Type B pancreatic cell (in vitro differentiated cells): ENCODE results near the gene ASCL5. TPM values are rescaled to one million over a fixed set of nuclear protein-coding genes. Genes with fewer than 3 reads are reported as not detected.

Experiments used
- DNase-seq: peaks from one replicate; pipeline ENCODE4 v3.0.0; 2021; ENCODE audit warnings: mixed read lengths; ENCODE audit not compliant: unreplicated experiment; ENCODE audit errors: extremely low spot score
- H3K27ac Mint-ChIP-seq: 2 replicates; pipeline ENCODE4 v1.8.0; 2021; ENCODE audit warnings: mild to moderate bottlenecking, mixed read lengths
- H3K27me3 Mint-ChIP-seq: 2 replicates; pipeline ENCODE4 v1.8.0; 2021; ENCODE audit warnings: mixed read lengths
- H3K36me3 Mint-ChIP-seq: 2 replicates; pipeline ENCODE4 v1.8.0; 2021; ENCODE audit warnings: mixed read lengths
- H3K4me1 Mint-ChIP-seq: one replicate; pipeline ENCODE4 v1.8.0; 2021; ENCODE audit warnings: mixed read lengths; ENCODE audit not compliant: unreplicated experiment
- H3K4me3 Mint-ChIP-seq: 2 replicates; pipeline ENCODE4 v1.8.0; 2021; ENCODE audit warnings: mild to moderate bottlenecking, mixed read lengths
- H3K9me3 Mint-ChIP-seq: 2 replicates; pipeline ENCODE4 v1.8.0; 2021; ENCODE audit warnings: mixed read lengths
- total RNA-seq: library from RNA; stranded (reverse); gene quantifications from 2 replicates; pipeline ENCODE4 v1.2.1, GENCODE V29; 2021; ENCODE audit warnings: low replicate concordance
- TF ChIP-seq, protein P1 (sequence below): fragments of 200-600 bp; sonication (generic); conservative IDR thresholded peaks from 2 replicates; pipeline ENCODE4 v1.5.0; 2021; ENCODE audit warnings: antibody characterized with exemption, mild to moderate bottlenecking

The ASCL5 gene
- total RNA-seq, 1 donor from 2014 or later = not detected

DNA sequence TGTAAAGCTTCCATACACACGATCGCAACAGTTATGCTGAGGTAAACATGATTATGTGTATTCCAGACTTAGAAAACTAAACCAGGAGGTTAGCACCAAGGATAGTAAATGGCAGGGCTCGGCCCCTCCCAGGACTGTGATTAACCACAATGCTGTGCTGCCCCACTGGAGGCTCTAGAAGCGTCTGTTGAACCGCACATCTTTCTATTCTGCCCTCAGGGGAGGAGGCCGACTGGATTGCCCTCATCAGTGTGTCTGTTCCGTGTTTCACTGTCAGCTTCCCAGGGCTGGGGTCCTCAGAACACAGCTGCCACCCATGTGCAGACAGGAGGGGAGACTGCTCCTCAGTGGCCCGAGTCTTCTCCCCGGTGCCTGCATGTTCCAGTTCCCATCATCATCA, 12.8 kb upstream of the ASCL5 start:
- no peak for DNase-seq
- Mint-ChIP-seq H3K27ac (no peak overlapping the region), H3K9me3 (no peaks in the 10 kb centered on the region), H3K27me3 (no peaks in the 10 kb centered on the region), H3K4me3 (no peak overlapping the region), H3K4me1 (peaks cover 5% of the 10 kb centered on the region), H3K36me3 (peaks cover 30% of the 10 kb centered on the region)
- TF ChIP-seq, protein P1, sequence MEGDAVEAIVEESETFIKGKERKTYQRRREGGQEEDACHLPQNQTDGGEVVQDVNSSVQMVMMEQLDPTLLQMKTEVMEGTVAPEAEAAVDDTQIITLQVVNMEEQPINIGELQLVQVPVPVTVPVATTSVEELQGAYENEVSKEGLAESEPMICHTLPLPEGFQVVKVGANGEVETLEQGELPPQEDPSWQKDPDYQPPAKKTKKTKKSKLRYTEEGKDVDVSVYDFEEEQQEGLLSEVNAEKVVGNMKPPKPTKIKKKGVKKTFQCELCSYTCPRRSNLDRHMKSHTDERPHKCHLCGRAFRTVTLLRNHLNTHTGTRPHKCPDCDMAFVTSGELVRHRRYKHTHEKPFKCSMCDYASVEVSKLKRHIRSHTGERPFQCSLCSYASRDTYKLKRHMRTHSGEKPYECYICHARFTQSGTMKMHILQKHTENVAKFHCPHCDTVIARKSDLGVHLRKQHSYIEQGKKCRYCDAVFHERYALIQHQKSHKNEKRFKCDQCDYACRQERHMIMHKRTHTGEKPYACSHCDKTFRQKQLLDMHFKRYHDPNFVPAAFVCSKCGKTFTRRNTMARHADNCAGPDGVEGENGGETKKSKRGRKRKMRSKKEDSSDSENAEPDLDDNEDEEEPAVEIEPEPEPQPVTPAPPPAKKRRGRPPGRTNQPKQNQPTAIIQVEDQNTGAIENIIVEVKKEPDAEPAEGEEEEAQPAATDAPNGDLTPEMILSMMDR = no peak

DNA sequence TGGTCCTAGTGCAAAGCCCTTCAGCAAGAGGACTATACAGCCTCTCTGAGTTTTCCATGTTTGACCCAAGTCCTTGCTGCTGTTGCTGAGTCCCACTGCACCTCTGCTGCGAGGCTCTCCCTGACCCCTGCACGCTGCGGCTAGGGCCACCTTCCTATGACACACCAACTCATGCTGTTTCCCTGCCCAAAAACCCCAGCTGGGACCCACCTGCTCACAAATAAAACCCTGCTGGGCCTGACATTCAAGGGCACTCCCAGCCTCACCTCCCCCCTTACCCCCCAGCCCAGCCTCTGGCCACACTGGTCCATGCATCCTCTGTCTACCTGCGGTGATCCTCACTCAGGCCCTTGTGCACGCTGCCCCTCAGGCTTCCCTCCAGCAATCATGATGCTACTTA, 12.3 kb upstream of the ASCL5 start:
- no peak for DNase-seq
- Mint-ChIP-seq H3K27me3 (no peaks in the 10 kb centered on the region), H3K4me1 (peaks cover 5% of the 10 kb centered on the region), H3K36me3 (peaks cover 32% of the 10 kb centered on the region), H3K9me3 (no peaks in the 10 kb centered on the region), H3K4me3 (no peak overlapping the region), H3K27ac (no peak overlapping the region)
- TF ChIP-seq, protein P1 = no peak

DNA sequence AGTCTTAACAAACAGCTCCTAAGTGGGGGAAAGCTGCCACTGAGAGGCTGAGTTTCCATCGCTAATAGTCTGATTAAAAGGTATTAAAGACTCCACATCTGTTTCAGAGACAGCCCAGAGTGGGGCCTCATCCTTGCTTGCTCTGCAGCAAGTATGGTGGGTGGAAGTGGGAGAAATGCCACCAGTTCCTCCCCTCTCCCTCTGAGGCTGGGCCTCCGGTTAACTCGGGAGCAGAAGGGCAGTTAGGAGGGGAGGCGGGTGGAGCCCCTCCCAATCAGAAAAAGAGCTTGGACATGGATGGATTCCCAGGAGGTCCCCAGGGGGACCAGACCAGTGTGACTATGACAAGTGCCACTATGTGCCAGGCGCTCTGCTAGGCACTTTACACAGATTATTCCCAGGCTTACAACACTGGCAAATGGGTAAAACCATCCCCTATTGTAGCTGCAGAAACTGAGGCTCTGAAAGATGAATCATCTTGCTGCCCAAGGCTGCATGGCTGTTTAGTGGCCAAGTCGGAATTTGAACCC, 11.4 kb upstream of the ASCL5 start:
- no peaks in the 10 kb centered on the region for H3K9me3 Mint-ChIP-seq
- H3K4me3 Mint-ChIP-seq = no peak overlapping the region
- no peaks in the 10 kb centered on the region for H3K27me3 Mint-ChIP-seq
- TF ChIP-seq, protein P1 = no peak
- DNase-seq = no peak
- H3K27ac Mint-ChIP-seq = no peak overlapping the region
- peaks cover 5% of the 10 kb centered on the region for H3K4me1 Mint-ChIP-seq
- H3K36me3 Mint-ChIP-seq = peaks cover 26% of the 10 kb centered on the region

DNA sequence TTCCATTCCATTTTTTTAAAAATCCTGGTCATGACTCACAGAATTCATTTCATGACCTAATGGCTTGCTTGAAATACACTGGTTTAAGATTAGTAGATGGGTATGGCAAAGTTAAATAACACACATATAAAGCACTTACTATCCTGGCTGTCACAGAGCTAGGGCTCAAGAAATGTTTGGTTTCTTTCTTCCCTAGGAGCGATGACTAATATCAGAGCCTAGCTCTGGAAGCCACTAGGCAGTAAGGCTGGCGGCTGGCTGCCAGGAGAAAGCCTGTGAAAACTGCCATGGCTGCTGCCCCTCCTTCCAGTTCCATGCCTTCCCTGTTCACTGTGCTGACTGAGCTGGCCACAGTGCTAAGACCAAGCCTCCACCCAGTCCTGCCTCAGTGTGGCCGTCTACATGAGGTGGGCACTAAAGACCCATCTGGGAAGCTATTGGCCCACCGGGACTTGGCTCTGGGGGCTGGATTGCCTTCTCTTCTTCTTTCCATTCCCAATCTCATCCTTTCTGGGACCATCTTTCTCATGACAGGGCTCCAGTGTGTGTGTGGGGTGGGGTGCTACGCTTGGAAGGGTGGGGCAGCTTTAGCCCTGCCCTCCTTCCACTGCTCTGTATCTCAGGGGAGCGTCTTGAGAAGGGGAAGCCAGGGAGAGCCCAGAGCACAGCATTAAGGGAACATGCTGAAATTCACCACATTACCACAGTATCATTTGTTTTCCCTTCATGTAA, 10.8 kb upstream of the ASCL5 start:
- peaks cover 25% of the 10 kb centered on the region for H3K36me3 Mint-ChIP-seq

DNA sequence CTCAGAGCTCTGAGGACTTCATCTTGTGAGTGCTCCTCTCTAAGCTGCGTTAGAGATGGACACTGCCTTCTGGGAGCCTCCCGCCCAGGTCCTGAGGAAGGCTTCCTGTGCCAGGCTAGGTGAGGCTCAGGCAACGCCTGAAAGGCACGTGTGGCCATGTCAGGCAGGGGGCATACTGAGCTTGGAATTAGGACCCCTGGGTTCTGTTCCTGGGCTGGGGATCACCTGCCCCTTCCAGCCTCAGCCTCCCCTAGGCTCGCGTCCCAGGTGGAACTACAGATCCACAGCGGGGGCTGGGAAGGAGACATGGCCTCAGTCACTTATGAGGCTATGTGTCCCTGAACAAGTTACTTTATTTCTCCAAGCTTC, 10.0 kb upstream of the ASCL5 start:
- peaks cover 22% of the 10 kb centered on the region for H3K36me3 Mint-ChIP-seq
- TF ChIP-seq, protein P1 = no peak
- H3K4me1 Mint-ChIP-seq = peaks cover 5% of the 10 kb centered on the region
- H3K27ac Mint-ChIP-seq = no peak overlapping the region
- H3K27me3 Mint-ChIP-seq = no peaks in the 10 kb centered on the region
- no peaks in the 10 kb centered on the region for H3K9me3 Mint-ChIP-seq
- no peak overlapping the region for H3K4me3 Mint-ChIP-seq
- no peak for DNase-seq

More for the DNA sequence above, 10.8 kb upstream of the ASCL5 start:
- no peaks in the 10 kb centered on the region for H3K27me3 Mint-ChIP-seq
- TF ChIP-seq, protein P1 = no peak
- DNase-seq = no peak
- H3K27ac Mint-ChIP-seq = no peak overlapping the region
- H3K4me3 Mint-ChIP-seq = no peak overlapping the region
- H3K9me3 Mint-ChIP-seq = no peaks in the 10 kb centered on the region
- H3K4me1 Mint-ChIP-seq = peaks cover 5% of the 10 kb centered on the region
